Limb (tissue), 2 donors: Measurements from ENCODE around the gene MYL3.
"Not testable (repeated sequence)": the region's sequence is repeated elsewhere in the genome, so short reads cannot be mapped to it uniquely, and the experiment has no call there.

Experiments
- DNase-seq, 2 donors: peaks; one replicate each; pipeline ENCODE4 v3.0.0-alpha.2; 2016; ENCODE audit errors: extremely low spot score in 2 of 2

Gene MYL3

GRCh38 chr3:46863261-46863782 lies at the start of gene MYL3:
MYL3 (minus strand) TSS chr3:46863444; CDS start chr3:46863390, 54 bp downstream.
- peak in 1 of 2 donors; percentile 29 for DNase-seq

GRCh38 chr3:46912986-46913385 lies 49.7 kb upstream of the MYL3 start:
- DNase-seq, result no peak

DNA sequence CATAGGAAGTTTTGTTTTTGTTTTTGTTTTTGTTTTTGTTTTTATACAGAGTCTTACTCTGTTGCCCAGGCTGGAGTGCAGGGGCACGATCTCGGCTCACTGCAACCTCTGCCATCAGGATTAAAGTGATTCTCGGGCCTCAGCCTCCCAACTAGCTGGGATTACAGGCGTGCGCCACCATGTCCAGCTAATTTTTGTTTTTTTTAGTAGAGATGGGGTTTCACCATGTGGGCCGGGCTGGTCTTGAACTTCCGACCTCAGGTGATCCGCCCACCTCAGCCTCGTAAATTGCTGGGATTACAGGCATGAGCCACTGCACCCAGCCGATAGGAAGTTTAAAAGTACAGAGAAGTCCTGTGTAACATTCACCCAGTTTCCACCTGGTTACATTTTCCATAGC lies 47.7 kb upstream of the MYL3 start:
- not testable (repeated sequence) for DNase-seq

DNA sequence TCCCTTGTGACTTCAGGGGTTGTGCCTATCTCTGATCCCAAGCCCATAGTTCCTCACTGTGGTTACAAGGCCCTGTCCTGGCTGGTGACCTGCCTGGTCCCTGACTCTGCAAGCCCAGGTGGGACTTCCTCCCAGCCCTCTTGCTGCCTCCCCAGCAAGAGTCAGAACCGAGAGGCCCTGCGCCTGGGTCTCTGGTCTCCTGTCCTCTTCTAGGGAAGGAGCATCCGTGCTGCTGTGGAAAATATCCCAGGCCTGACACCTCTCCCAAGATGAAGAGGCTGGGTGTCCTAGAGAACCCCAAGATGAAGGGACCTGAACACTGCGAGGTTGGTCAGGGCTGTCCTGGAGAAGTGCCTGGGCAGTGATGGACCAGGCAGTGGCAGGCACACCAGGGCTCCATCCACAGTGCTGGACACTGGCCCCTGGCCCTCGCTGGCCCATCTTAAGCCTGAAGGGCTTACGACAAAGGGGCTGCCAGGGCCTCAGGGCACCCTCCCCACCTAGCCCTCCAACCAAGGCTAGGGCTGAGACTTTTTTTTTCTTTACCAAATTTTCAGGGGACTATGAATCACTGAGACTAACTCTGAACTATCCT lies 47.0 kb upstream of the MYL3 start:
- peak in 1 of 2 donors; percentile 28 for DNase-seq

DNA sequence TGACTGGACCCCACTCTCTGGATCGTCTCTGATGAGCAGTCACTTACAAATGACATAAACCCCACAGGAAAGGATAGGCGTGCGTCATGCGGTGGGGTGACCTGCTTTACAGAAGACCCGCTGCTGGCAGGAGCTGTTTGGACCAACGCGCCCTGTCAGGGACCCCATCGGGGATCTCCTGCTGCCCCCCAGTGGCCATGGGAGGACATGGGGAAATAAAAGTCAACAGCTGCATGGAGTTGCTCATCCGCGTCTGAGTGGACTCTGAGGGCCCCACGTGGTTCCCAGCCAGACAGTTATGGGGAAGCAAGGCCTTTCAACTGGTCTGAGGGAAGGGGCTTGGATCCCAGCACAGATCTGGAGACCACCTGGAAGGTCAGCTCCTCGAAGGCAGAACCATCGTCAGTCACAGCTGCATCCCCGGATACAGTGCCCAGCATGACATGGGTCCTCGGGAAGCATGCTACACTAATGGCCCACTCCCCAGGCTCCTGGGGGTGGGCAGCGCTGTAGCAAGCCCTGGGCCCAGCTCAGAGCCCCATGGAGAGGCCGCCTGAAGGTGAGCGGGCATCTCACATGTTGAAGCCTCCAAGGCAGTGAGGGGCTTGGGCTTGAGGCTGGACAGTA lies 46.4 kb upstream of the MYL3 start:
- DNase-seq, result peak; percentile 88 to 91

- no peak for DNase-seq
Measured at GRCh38 chr3:46908986-46909534, 45.8 kb upstream of the MYL3 start.

GRCh38 chr3:46908294-46908985 lies 45.2 kb upstream of the MYL3 start:
- DNase-seq, result peak; percentile 29 to 47

GRCh38 chr3:46907960-46908293 lies 44.7 kb upstream of the MYL3 start:
- DNase-seq, result no peak

DNA sequence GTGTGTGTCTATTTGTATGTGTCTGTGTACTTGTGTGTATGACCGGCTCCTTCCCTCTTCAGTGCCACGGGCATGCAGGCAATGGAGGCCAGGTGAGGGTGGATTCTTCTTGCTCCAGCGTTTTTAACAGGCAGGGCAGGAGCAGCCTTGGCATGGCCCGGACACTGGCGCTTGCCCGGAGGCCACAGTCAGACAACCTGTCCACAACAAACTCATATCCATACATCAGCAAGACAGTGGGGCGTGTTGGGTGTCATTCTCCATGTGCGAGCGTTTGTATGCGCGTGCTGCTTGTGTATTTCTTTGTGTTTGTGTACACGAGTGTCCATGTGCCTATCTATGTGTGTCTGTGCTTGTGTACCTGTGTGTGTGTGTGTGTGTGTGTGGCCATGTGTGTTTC lies 44.0 kb upstream of the MYL3 start:
- peak in 1 of 2 donors; percentile 35 for DNase-seq

GRCh38 chr3:46906471-46907058 lies 43.3 kb upstream of the MYL3 start:
- peak in 1 of 2 donors; percentile 33 for DNase-seq

DNA sequence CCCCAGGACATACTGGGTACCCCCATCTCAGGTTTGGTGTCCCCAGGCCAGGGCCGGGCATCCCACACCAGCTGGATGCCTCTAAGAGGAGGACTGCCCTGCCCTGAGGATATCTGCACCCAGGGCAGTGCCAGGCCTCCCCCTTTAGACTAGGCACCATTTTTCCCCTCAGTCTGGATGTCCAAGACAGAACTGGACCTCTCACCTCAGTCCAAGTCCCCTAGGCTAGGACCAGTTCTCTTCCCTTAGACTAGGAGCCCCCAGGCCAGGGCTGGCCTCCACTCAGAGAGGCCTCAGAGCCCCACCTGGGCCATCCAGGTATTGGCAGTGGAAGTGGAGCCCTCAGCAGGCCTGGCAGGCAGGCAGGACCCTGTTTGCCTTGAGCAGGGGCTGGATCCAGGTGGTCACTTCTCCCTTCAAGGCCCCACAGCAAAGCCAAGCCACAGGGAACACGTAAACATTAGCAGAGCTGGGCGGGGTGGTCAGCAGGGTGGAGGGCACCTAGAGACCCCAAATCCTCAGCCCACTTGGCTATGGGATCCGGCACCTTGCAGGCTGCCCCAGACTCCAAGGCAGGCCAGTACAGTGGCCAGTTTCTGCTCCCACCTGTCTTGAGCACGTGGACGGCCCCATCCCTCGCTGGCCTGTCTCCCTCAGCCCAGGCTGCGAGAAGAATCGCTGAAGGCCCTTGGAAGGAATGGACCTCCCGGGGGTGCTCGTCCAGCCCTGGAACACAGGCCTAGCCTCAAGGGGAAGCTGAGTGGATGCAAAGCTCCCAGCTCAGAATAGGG lies 42.6 kb upstream of the MYL3 start:
- peak in 1 of 2 donors; percentile 33 for DNase-seq

DNA sequence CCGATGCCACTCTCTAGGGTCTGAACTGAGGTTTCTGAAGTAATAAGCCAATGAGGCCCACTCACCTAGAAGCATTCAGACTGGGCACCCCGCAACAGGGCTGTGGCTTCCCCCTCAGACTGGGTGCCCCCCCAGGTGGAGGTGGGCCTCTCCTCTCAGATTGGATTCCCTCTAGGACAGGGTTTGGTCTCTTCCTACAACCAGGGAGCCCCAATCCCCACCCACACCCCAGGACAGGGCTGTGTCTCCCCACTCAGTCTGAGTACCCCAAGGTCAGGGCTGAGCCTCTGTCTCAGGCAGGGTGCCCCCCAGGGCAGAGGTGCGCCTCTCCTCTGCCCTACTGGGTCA lies 41.9 kb upstream of the MYL3 start:
- DNase-seq, result no peak

GRCh38 chr3:46904303-46905212 lies 41.3 kb upstream of the MYL3 start:
- DNase-seq, result peak in 1 of 2 donors; percentile 32

DNA sequence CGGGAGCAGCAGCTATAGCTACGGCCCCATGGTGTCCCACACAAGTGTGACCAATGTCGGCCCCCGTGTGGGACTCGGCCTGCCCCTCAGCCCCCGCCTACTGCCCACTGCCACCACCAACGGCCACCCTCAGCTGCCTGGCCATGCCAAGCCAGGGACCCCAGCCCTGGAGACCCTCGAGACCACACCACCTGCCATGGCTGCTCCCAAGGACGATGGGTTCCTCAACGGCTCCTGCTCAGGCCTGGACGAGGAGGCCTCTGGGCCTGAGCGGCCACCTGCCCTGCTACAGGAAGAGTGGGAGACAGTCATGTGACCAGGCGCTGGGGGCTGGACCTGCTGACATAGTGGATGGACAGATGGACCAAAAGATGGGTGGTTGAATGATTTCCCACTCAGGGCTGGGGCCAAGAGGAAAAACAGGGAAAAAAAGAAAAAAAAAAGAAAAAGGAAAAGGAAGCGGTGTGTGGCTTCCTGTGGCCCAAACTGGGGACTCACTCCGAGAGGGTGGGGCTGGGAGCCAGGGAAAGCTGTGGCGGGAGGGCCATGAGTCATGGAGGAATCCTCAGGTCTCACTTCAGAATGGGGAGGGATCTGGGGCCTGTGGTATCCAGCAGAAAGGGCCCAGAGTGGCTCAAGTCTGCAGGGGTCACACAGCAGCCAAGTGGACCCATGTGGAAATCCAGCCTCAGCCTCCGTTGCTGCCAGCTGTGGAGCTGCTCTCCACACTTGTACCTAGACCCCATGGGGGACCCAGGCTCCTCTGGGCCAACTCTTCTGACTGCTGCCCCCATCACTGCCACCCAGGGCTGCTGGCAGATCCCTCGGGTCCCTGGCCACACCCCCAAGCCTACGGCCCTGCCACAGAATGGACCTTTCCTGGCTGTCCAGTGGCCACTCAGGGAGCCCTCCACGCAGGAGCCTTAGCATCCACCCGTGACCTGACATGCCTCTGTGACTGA lies 40.4 kb upstream of the MYL3 start:
- no peak for DNase-seq

DNA sequence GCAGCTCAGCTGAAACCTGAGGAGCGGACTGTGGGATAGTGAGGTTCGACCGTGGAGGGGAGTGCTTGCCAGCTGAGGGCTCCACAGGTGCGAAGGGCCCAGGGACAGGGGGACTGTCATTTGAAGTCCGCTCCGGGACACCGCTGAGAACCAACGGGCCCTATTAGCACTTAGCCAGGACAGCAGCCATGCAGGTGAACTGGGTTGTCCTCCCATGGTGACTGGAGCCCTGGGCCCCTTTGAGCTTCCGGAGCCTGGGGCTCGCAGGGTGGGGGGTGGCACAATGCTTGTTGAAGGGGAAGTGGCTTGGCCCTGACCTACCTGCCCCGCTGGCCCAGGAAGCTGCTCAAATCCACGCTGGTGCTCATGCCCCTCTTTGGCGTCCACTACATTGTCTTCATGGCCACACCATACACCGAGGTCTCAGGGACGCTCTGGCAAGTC lies 39.0 kb upstream of the MYL3 start:
- DNase-seq, result no peak

DNA sequence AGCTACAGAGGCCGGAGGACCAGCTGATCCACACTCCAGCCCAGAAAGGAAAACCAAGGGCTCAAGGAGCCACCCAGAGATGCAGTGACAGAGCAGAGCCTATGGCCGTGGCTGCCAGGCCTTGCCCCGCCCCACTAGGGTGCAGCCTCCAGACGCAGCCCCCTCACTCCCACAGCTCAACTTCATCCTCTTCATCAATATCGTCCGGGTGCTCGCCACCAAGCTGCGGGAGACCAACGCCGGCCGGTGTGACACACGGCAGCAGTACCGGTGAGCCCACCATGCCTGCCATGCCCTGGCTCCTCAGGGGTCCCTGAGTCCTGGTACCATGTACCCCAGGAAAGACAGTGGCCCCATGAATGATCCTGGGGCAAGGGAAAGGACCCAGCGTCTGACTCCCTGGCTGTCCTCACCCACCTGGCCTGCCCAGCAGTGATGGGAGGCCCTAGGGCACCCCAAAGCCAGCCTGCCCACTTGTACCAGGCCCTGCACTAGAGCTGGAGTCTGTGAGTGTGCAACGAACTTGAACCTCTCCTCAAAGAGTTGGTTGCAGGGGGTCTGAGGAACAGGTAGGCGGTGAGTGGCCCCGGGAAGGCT lies 38.4 kb upstream of the MYL3 start:
- DNase-seq, result peak in 1 of 2 donors; percentile 28

DNA sequence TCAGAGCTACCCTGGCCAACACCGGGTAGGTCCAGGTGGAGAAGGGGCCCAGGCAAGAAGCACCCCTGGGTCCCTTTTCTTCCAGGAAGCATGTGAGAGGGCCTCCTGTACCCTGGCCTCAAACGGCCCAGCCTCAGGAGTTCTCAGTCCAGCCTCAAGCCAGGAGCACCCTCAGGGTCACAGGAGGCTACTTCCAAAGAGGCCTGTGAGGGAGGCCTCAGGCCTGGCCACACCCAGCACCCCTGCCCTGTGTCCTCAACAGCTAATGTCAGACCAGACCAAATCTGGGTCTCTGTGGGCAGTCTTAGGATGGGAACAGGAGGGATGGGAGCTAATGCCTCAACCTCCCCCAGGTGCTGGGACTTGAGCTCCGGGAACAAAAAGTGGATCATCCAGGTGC lies 37.8 kb upstream of the MYL3 start:
- DNase-seq, result no peak

DNA sequence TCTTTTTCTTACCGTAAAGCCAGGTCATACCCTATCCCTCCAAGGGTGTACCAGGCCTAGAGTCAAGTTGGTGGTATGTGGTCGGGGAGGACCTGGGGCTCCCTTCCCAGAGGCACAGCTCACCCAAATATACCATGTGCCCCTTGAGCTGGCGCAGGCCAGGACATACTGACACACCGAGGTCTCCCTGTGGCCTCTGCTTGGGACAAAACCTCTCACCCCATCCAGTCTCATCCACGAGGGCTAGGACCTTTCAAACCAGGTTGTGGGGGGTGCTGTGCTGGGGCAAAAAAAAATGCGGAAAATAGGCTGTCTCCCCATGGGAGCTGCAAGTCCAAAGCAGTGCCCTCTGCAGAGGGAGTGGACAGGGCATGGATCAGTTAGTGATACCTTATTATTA lies 37.1 kb upstream of the MYL3 start:
- no peak for DNase-seq

DNA sequence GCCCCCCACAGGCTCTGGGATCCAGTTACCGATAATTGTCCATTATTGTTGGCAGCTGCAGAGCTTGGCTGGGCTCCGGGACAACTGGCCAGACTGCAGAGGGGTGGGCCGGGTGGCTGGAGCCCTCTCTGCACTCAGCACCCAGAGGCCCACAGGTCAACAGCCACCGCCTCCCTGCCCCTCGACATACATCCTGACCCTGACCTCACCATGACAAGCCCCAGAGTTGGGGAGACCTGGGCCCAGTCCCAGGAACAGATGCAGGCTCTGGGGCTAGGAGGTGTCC lies 36.7 kb upstream of the MYL3 start:
- DNase-seq, result peak in 1 of 2 donors; percentile 59
